ENCODE measurements around the gene ARMC9.

ARMC9 gene

DNA sequence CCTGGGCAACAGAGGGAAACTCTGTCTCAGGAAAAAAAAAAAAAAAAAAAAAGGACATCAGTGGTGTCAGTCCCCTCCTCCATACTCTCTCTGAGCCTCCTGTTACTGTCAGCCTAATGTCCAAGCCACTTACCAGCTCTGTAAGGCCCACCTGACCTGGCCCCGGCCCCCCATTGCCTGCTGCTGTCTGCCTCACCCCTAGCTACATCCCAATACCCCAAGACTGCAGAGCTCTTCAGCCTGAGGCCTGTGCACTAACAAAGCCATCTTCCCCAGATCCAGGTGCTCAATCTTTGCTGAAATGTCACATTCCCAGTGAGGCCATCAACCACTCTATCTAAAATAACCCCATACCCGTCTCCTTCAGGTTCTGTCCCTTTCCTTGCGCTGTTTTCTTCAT, 5.7 kb downstream of the ARMC9 start:
- TF ChIP-seq, protein P1, sequence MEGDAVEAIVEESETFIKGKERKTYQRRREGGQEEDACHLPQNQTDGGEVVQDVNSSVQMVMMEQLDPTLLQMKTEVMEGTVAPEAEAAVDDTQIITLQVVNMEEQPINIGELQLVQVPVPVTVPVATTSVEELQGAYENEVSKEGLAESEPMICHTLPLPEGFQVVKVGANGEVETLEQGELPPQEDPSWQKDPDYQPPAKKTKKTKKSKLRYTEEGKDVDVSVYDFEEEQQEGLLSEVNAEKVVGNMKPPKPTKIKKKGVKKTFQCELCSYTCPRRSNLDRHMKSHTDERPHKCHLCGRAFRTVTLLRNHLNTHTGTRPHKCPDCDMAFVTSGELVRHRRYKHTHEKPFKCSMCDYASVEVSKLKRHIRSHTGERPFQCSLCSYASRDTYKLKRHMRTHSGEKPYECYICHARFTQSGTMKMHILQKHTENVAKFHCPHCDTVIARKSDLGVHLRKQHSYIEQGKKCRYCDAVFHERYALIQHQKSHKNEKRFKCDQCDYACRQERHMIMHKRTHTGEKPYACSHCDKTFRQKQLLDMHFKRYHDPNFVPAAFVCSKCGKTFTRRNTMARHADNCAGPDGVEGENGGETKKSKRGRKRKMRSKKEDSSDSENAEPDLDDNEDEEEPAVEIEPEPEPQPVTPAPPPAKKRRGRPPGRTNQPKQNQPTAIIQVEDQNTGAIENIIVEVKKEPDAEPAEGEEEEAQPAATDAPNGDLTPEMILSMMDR (conservative IDR thresholded peaks at IDR 0.05; ENCODE audit: control insufficient read depth, insufficient read depth, low read depth, low read length), result no peak
- H3K4me3 ChIP-seq (ENCODE audit: control insufficient read depth, low read depth, low read length), result no peak overlapping the region
- no peak for DNase-seq (ENCODE audit: low read depth)

DNA sequence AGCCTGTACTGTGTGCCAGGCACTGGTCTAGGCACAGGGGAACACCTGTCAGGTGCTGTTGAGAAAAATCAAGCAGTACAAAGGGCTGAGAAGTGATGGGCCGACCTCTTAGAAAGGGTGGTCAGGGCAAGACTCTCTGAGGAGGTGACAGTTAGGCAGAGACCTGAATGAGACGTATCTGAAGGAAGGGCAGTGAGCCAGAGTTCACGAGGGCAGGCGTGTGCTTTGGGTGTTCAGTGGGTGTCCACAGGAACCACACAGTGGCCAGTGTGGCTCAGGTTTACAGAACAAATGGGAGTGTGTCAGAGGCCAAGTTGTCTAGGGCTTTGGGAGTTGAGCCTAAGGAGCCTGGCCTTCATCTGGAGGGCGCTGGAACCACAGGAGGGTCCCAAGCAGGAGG, 6.2 kb downstream of the ARMC9 start:
- H3K4me3 ChIP-seq (ENCODE audit: control insufficient read depth, low read depth, low read length), result no peak overlapping the region
- TF ChIP-seq, protein P1 (conservative IDR thresholded peaks at IDR 0.05; ENCODE audit: control insufficient read depth, insufficient read depth, low read depth, low read length), result no peak
- DNase-seq (ENCODE audit: low read depth), result no peak

DNA sequence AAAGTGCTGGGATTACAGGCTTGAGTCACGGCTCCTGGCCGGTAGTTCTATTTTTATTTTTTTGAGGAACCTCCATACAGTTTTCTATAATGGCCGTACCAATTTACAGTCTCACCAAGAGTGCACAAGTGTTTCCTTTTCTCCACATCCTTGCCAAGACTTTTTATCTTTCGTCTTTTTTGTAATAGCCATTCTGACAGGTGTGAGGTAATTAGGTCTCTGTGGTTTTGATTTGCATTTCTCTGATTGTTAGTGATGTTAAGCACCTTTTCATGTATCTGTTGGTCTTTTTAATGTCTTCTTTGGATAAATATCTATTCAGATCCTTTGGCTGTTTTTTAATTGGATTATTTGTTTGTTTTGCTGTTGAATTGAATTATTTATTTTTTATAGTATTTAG, 9.3 kb downstream of the ARMC9 start:
- no peak overlapping the region for H3K4me3 ChIP-seq (ENCODE audit: control insufficient read depth, low read depth, low read length)
- TF ChIP-seq, protein P1 (conservative IDR thresholded peaks at IDR 0.05; ENCODE audit: control insufficient read depth, insufficient read depth, low read depth, low read length), result no peak
- DNase-seq (ENCODE audit: low read depth), result no peak

DNA sequence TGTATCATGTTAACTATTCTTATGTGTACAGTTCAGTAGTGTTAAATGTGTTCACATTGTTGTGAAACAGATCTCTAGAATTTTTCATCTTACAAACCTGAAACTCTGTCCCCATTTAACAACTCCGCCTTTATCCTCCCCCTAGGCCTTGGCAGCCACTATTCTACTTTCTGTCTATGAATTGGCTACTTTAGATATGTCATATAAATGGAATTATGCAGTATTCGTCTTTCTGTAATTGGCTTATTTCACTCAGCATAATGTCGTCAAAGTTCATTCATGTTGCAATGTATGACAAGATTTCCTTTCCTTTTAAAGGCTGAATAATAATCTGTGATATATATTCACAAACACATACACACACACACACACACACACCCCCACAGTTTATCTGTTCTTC, 12.4 kb downstream of the ARMC9 start:
- H3K4me3 ChIP-seq (ENCODE audit: control insufficient read depth, low read depth, low read length), result no peak overlapping the region
- TF ChIP-seq, protein P1 (conservative IDR thresholded peaks at IDR 0.05; ENCODE audit: control insufficient read depth, insufficient read depth, low read depth, low read length), result no peak
- no peak for DNase-seq (ENCODE audit: low read depth)

DNA sequence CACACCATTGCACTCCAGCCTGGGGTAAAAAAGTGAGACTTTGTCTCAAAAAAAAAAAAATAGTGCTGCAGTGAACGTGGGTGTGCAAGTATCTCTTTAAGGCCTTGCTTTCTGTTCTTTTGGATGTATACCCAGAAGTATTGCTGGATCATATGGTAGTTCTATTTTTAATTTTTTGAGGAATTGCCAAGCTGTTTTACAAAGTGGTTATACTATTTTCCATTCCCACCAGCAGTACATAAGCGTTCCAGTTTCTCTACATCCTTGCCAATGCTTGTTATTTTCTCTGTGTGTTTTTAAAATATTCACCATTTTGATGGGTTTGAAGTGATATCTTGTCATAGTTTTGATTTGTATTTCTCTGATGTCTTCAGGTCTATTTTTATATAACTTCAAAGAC, 13.1 kb downstream of the ARMC9 start:
- DNase-seq (ENCODE audit: low read depth), result no peak
- TF ChIP-seq, protein P1 (conservative IDR thresholded peaks at IDR 0.05; ENCODE audit: control insufficient read depth, insufficient read depth, low read depth, low read length), result no peak
- H3K4me3 ChIP-seq (ENCODE audit: control insufficient read depth, low read depth, low read length), result no peak overlapping the region

DNA sequence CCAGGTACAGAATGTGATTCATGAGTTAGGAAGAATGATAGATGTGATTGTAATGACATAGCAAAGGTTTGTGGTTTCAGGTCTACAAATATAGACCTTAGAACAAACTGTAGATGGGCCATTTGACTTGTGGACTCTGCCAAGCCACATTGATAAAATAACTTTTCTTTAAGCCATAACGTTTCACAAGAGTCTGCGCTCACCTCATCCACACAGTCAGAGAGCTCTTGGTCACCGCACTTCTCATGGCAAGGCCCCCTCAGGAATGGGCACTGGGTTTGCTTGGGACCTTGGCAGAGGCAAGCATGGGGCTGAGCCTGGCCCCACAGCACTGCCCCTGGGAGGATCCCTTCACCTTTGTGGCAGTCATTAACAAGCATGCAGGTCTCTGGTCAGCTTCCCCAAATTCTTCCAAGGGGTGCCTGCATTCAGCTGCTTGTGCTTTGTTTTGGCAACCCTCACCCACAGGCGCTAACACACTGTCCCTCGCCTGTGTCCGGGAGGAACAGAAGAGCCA, 14.0 kb downstream of the ARMC9 start:
- no peak overlapping the region for H3K4me3 ChIP-seq (ENCODE audit: control insufficient read depth, low read depth, low read length)
- TF ChIP-seq, protein P1 (conservative IDR thresholded peaks at IDR 0.05; ENCODE audit: control insufficient read depth, insufficient read depth, low read depth, low read length), result no peak
- DNase-seq (ENCODE audit: low read depth), result peak; percentile 28
